Measurements from ENCODE around the gene CNNM2. TPM values are rescaled to one million over a fixed set of nuclear protein-coding genes. Genes with fewer than 3 reads are reported as not detected.
"Not testable (repeated sequence)": the region's sequence is repeated elsewhere in the genome, so short reads cannot be mapped to it uniquely, and the experiment has no call there.

Gene CNNM2
- total RNA-seq, 1 donor from 2014 or later = 33.0 TPM

GRCh38 chr10:103106539-103106938 is 188.4 kb downstream of the CNNM2 start:
- DNase-seq (ENCODE audit: low spot score) = no peak

GRCh38 chr10:103109821-103110220 is 191.7 kb downstream of the CNNM2 start:
- no peak for DNase-seq (ENCODE audit: low spot score)

GRCh38 chr10:103110407-103110806 is 192.3 kb downstream of the CNNM2 start:
- no peak for DNase-seq (ENCODE audit: low spot score)

GRCh38 chr10:103111031-103111917 is 193.2 kb downstream of the CNNM2 start:
- DNase-seq (ENCODE audit: low spot score) = no peak

- DNase-seq (ENCODE audit: low spot score) = no peak
Measured at GRCh38 chr10:103111918-103112877, 194.1 kb downstream of the CNNM2 start.

GRCh38 chr10:103114876-103115275 is 196.8 kb downstream of the CNNM2 start:
- peak; percentile 25 for DNase-seq (ENCODE audit: low spot score)

- no peak for DNase-seq (ENCODE audit: low spot score)
Measured at GRCh38 chr10:103117247-103117646, 199.2 kb downstream of the CNNM2 start.

GRCh38 chr10:103120546-103120945 is 202.5 kb downstream of the CNNM2 start:
- no peak for DNase-seq (ENCODE audit: low spot score)

- DNase-seq (ENCODE audit: low spot score) = no peak
Measured at GRCh38 chr10:103120977-103121735, 203.1 kb downstream of the CNNM2 start.

GRCh38 chr10:103123282-103124024 is 205.4 kb downstream of the CNNM2 start:
- DNase-seq (ENCODE audit: low spot score) = no peak

GRCh38 chr10:103124420-103125096 is 206.5 kb downstream of the CNNM2 start:
- DNase-seq (ENCODE audit: low spot score) = no peak

- no peak for DNase-seq (ENCODE audit: low spot score)
Measured at GRCh38 chr10:103125323-103126267, 207.5 kb downstream of the CNNM2 start.

GRCh38 chr10:103127241-103127640 is 209.1 kb downstream of the CNNM2 start:
- no peak for DNase-seq (ENCODE audit: low spot score)

- DNase-seq (ENCODE audit: low spot score) = not testable (repeated sequence)
Measured at GRCh38 chr10:103130180-103130579, 212.1 kb downstream of the CNNM2 start.

- DNase-seq (ENCODE audit: low spot score) = no peak
Measured at GRCh38 chr10:103130910-103131309, 212.8 kb downstream of the CNNM2 start.

- not testable (repeated sequence) for DNase-seq (ENCODE audit: low spot score)
Measured at GRCh38 chr10:103135168-103135567, 217.1 kb downstream of the CNNM2 start.

GRCh38 chr10:103139803-103140202 is 221.7 kb downstream of the CNNM2 start:
- no peak for DNase-seq (ENCODE audit: low spot score)

Data from mucosa of gallbladder (tissue), 1 donor.